H1 (cell line): Measurements from ENCODE around the gene CAMK2G. TPM values are rescaled to one million over a fixed set of nuclear protein-coding genes. Genes with fewer than 3 reads are reported as not detected.

Experiments used
- CEBPB ChIP-seq: IDR thresholded peaks from 2 replicates; pipeline ENCODE4 v1.6.1; 2012; ENCODE audit warnings: low read depth, low read length
- POLR2AphosphoS5 ChIP-seq: IDR thresholded peaks from 2 replicates; pipeline ENCODE4 v1.6.1; 2011; ENCODE audit warnings: low read depth, low read length
- TAF1 ChIP-seq: IDR thresholded peaks from 2 replicates; pipeline ENCODE4 v1.6.1; 2011; ENCODE audit warnings: mild to moderate bottlenecking, low read depth, low read length
- YY1 ChIP-seq: IDR thresholded peaks from 2 replicates; pipeline ENCODE4 v1.6.1; 2011; ENCODE audit warnings: low read depth, mild to moderate bottlenecking, low read length
- polyA plus RNA-seq, 7 experiments: library from polyadenylated mRNA; depleted of rRNA in 3 of 7; stranded (reverse) in 5 of 7; unstranded in 2 of 7; fragments of >200 nt in 5 of 7; fragments of 200-250 nt in 2 of 7; gene quantifications; 1 replicate in 5 of 7; 2 replicates in 1 of 7; 4 replicates in 1 of 7; pipeline versions ENCODE4 v1.2.1 to v1.2.3, GENCODE V29; 2011 to 2013; ENCODE audit warnings: missing spikeins in 2 of 7, mixed read lengths in 2 of 7
- total RNA-seq: library from RNA; stranded (reverse); fragmentation: NEBNext Ultra II Directional; extraction: Animal tissue kit (Norgen Biotek cat#: 25700); gene quantifications from 2 replicates; pipeline ENCODE4 v1.2.1, GENCODE V29; 2021
- TF ChIP-seq, protein P1 (sequence below): IDR thresholded peaks from 2 replicates; pipeline ENCODE4 v1.6.1; 2012; ENCODE audit warnings: inconsistent platforms

Gene CAMK2G
- total and polyA plus RNA-seq, 2 of the 8 experiments (the other 6 are each of a cell fraction or from before 2014, with no cell fraction given), result 28.9 to 31.7 TPM

DNA sequence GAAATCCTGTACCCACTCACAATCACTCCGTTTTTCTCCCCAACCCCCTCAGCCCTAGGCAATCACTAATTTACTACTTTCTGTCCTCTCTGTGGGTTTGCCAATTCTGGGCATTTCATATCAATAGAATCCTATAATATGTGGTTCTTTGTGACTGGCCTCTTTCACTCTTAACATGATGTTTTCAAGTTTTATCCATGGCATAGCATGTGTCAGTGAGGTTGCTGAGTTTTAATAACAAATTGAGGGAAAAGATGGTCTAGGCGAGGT lies 48.4 kb upstream of the CAMK2G start (continued):
- TF ChIP-seq CEBPB (no peak), TAF1 (no peak), POLR2AphosphoS5 (no peak), YY1 (no peak)
- TF ChIP-seq, protein P1, sequence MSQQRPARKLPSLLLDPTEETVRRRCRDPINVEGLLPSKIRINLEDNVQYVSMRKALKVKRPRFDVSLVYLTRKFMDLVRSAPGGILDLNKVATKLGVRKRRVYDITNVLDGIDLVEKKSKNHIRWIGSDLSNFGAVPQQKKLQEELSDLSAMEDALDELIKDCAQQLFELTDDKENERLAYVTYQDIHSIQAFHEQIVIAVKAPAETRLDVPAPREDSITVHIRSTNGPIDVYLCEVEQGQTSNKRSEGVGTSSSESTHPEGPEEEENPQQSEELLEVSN, result no peak
